NCI-H748 treated with DMSO at 0.1 percent for 48 hours (cell line): ENCODE results near the gene SIRPD.
"Not testable (repeated sequence)": the region's sequence is repeated elsewhere in the genome, so short reads cannot be mapped to it uniquely, and the experiment has no call there.

Source experiments
- DNase-seq: peaks from one replicate; lab custom pipeline; 2025; lab: John Stamatoyannopoulos, UW

SIRPD gene

DNA sequence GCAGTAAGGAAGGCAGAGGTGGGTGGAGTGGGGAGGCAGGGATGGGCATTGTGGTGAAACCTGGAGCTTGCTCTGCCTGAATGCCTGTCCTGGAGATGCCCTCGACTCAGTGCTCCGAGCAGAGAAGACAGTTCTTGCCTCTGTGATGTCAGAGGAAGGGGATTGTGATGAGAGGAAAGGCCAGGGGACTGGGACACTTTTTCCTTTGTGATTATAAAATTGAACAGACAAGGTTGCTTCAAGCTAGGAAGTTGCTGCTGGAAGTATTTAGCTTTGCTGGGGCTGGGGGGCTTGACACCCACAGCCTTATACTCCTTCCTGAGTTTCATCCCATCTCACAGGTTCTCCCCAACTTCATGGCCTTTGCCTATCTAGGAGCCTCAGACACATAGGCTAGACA lies at the start of gene SIRPD:
SIRPD (minus strand) TSS at position 101 of the 400 bp plus-strand sequence; CDS start at position 49, 52 bp downstream.
- DNase-seq = no peak

- DNase-seq = no peak
These were observed 43.2 kb upstream of the SIRPD start for GRCh38 chr20:1600736-1601135.

- no peak for DNase-seq
These were observed 37.8 kb upstream of the SIRPD start for GRCh38 chr20:1595333-1595732.

GRCh38 chr20:1588533-1589460 lies 31.3 kb upstream of the SIRPD start:
- no peak for DNase-seq

DNA sequence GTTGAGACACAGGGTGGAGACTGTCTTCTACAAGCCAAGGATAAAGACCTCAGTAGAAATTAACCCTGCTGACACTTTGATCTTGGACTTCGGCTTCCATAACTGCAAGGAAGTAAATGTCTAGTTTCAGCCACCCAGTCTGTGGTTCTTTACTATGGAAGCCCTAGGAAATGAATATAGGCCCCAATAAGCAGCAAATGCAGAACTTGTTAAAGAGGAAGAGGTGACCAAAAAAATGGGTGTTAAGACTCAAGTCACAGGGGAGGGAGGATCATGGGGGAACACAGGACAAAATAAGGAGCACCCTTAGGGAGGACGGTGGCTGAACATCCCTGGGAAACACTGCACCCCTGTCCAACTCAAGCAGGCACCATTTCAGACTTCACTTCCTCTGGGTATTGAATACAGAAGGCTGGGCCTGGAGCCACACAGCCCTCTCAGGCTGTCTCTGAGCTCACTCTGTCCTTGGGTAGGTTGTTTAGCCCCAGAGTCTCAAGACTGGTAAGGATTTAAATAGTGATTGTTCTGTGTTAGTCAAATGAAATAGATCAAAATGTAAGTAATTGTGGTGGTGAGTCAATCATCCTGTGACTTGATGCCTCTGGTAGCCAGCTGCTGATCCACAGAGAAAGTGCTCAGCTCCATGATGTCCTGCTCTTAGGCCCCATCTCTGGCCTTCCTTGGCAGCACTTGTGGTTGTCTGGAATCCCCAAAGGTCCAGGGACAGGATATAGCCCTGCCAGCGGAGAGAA lies 30.5 kb upstream of the SIRPD start:
- DNase-seq = no peak

- DNase-seq = no peak
These were observed 22.0 kb upstream of the SIRPD start for GRCh38 chr20:1579488-1579887.

DNA sequence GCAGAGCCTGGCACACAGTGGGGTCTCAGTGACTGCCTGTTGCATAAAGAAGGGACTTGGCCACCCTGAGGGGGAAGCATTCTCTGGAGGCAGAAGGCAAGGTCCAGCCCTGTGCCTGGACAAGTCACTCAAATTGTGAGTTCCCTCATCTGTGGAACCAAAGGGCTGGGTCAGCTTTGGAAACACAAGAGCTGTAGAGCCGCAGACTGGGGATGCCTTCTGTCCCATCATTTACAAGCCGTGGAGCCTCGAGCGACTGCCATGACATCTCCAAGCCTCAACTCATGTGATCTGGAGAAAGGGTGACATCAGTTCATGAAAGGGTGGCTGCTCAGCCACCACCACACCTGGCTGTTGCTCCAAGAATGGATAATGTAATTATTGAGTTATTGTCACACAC lies 20.4 kb upstream of the SIRPD start:
- DNase-seq = no peak

- not testable (repeated sequence) for DNase-seq
These were observed 19.8 kb upstream of the SIRPD start for GRCh38 chr20:1577313-1577712.

- DNase-seq = no peak
These were observed 19.1 kb upstream of the SIRPD start for GRCh38 chr20:1576641-1577040.

DNA sequence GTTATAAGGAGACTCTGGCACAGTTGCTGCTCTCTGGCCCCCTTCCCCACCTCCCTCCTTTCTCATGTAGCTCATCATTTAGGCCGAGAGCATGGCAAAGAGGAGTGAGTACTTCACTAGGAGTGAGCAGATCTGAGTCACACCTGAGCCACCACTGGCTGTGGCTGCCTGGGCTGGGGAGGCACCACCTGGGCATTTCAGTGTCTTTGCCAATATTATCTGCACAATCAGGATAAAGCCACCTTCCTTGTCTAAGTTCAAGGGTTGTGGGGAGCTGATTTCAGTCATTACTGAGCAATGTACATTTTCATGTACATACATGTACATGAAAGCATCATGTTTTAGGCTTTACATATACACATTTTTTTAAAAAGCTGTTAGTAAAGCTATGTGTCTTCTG lies 18.5 kb upstream of the SIRPD start:
- not testable (repeated sequence) for DNase-seq

- not testable (repeated sequence) for DNase-seq
These were observed 14.1 kb upstream of the SIRPD start for GRCh38 chr20:1571583-1571982.

DNA sequence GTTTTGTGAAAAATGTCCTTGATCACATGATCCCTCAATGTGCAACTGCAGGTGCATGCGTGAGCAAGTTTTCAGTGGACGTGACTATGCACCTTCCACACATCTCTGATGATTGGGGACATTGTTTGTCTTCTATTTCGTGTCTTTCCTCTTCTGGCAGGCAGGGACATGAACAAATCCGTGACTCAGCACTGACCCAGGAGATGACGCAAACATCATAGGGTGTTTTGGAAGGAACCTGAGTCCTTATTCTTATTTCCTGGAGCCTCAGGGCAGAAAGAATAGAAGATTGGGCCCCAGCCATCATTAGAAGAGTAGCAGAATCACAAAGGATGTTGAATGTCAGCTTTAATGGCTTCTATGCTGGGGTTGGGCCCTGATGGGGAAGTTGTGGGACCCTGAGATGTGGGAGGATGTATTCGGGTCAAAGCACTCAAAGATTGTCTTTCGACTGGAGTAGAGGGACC lies 11.9 kb upstream of the SIRPD start:
- DNase-seq = no peak

DNA sequence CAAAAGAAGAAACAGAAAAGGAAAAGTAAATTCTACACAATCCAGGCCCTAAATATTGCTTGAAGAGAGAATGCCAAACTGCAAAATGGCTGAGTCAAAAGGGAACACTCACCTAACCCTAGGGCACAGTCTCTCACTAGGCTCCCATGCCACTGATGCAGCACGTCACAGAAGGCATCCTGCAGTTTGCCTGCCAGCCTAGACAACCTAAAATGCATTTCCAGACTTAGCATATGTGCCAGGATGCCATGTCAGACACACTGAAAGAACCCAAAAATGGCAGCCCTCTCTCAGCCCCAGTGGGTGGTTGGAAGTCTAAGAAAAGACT lies 10.6 kb upstream of the SIRPD start:
- no peak for DNase-seq

- DNase-seq = no peak
These were observed 10.1 kb upstream of the SIRPD start for GRCh38 chr20:1567392-1568162.

DNA sequence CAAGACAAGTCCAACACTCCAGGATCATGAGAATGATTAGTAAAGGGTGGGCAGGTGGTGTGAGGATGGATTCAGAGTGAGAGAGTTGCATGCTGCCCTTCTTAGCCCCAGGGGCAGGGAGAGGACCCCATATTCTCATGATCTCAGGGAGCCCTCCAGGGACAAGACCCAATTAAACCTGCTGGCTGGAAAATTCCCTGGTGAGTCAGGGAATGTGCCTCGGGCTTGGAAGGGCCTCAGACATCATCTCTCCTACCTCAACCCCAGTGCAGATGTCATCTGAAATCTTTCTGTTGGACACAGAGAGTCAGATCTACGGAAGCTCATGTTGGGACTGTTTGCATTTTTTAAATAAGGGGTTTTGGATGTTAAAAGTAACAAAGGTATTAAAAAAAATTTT lies 9.2 kb upstream of the SIRPD start:
- DNase-seq = no peak

DNA sequence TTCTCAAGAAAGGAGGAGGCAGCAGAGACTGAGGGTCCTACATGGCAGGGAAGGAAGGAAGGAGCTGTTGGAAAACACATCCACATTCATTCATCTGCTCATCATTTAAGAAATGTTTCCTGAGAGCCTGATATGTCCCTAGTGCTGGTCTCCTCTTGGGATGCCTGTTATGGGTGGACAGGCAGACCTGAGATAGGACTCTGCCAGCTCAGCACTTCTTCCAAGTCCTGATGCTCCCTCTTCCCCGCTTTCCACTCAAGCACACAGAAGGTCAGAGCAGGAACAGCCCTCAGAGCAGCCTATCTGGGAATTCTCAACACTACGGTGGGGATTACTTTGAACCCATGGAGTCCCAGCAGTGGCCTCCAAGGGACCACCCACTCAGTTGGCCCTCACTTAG lies 8.0 kb upstream of the SIRPD start:
- DNase-seq = no peak

DNA sequence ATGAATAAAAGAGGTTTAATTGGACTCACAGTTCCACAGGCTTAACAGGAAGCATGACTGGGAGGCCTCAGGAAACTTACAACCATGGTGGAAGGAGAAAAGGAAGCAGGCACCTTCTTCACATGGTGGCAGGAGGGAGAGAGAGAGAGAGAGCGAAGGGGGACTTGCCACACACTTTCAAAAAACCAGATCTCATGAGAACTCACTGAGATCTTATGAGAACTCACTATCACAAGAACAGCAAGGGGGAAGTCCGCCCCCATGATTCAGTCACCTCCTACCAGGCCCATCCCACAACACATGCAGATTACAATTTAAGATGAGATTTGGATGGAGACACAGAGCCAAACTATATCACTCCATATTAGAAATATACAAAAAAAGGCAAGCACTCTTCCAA lies 6.1 kb upstream of the SIRPD start:
- DNase-seq = no peak

- DNase-seq = no peak
These were observed 5.1 kb upstream of the SIRPD start for GRCh38 chr20:1562622-1563021.

GRCh38 chr20:1561350-1561749 lies 3.8 kb upstream of the SIRPD start:
- no peak for DNase-seq

GRCh38 chr20:1555952-1556351 lies 1.6 kb downstream of the SIRPD start:
- DNase-seq = no peak

- no peak for DNase-seq
These were observed 17.6 kb downstream of the SIRPD start for GRCh38 chr20:1539816-1540419.

- no peak for DNase-seq
These were observed 18.9 kb downstream of the SIRPD start for GRCh38 chr20:1538655-1539054.
